HCT116 (cell line): Measurements from ENCODE around the gene TRMT2A.

ENCODE experiments used
- CBX3 ChIP-seq: IDR thresholded peaks from 2 replicates; pipeline ENCODE4 v1.6.1; 2012; ENCODE audit warnings: low read depth
- CTCF ChIP-seq, 3 experiments: fragments of 200-600 bp in 1 of 3; sonication (generic) in 1 of 3; IDR thresholded peaks in 2 of 3; conservative IDR thresholded peaks in 1 of 3; 2 replicates each; pipeline ENCODE4 v1.5.1; 2012 to 2017; ENCODE audit warnings: low read depth in 2 of 3, low read length in 2 of 3, antibody characterized with exemption in 1 of 3, borderline replicate concordance in 1 of 3, control low read depth in 1 of 3, mild to moderate bottlenecking in 1 of 3, mixed read lengths in 1 of 3, mixed run types in 1 of 3, moderate library complexity in 1 of 3; ENCODE audit not compliant: insufficient read depth in 1 of 3
- EZH2phosphoT487 ChIP-seq: fragments of 200-600 bp; IDR thresholded peaks from 2 replicates; pipeline ENCODE4 v1.6.1; 2018; ENCODE audit warnings: antibody characterized with exemption, borderline replicate concordance
- MAX ChIP-seq: IDR thresholded peaks from 2 replicates; pipeline ENCODE4 v1.6.1; 2012
- POLR2A ChIP-seq: IDR thresholded peaks from 2 replicates; pipeline ENCODE4 v1.7.0; 2011; ENCODE audit warnings: borderline replicate concordance; ENCODE audit not compliant: insufficient read depth, insufficient read length; ENCODE audit errors: extremely low read depth
- POLR2AphosphoS5 ChIP-seq: IDR thresholded peaks from 2 replicates; pipeline ENCODE4 v1.6.1; 2011; ENCODE audit warnings: mild to moderate bottlenecking, low read depth, low read length, moderate library complexity
- RAD21 ChIP-seq: IDR thresholded peaks from 2 replicates; pipeline ENCODE4 v1.6.1; 2012; ENCODE audit warnings: low read depth, mild to moderate bottlenecking
- REST ChIP-seq: IDR thresholded peaks from 2 replicates; pipeline ENCODE4 v1.6.1; 2012; ENCODE audit warnings: low read depth
- SP1 ChIP-seq: IDR thresholded peaks from 2 replicates; pipeline ENCODE4 v1.6.1; 2012; ENCODE audit warnings: low read depth
- SRF ChIP-seq: IDR thresholded peaks from 2 replicates; pipeline ENCODE4 v1.6.1; 2012; ENCODE audit warnings: low read depth
- YY1 ChIP-seq: IDR thresholded peaks from 2 replicates; pipeline ENCODE4 v1.6.1; 2011; ENCODE audit warnings: low read length, low read depth, moderate library complexity, mild to moderate bottlenecking; ENCODE audit not compliant: insufficient replicate concordance; ENCODE audit errors: extremely low read depth
- ZBTB33 ChIP-seq: IDR thresholded peaks from 2 replicates; pipeline ENCODE4 v1.6.1; 2011; ENCODE audit warnings: mild to moderate bottlenecking, low read length, moderate library complexity; ENCODE audit not compliant: insufficient replicate concordance; ENCODE audit errors: extremely low read depth
- ZFX ChIP-seq: fragments of 450-650 bp; IDR thresholded peaks from 2 replicates; pipeline ENCODE4 v1.6.1; 2017

GRCh38 chr22:20151276-20151588, 34.2 kb upstream of the TRMT2A start:
- no peak for TF ChIP-seq ZFX
- no peak for TF ChIP-seq CTCF (IDR thresholded peaks at IDR 0.05 in 2 of 3, conservative IDR thresholded peaks at IDR 0.05 in 1 of 3; ENCODE audit: borderline replicate concordance in 1 of 3, insufficient read depth in 1 of 3, low read depth in 2 of 3, low read length in 2 of 3)
- TF ChIP-seq EZH2phosphoT487: no peak
- TF ChIP-seq RAD21: no peak
- TF ChIP-seq SP1: no peak
- TF ChIP-seq REST: no peak
- no peak for TF ChIP-seq POLR2A
- TF ChIP-seq YY1: no peak
- TF ChIP-seq MAX: no peak
- TF ChIP-seq SRF: no peak
- no peak for TF ChIP-seq POLR2AphosphoS5
- no peak for TF ChIP-seq CBX3
- no peak for TF ChIP-seq ZBTB33
